Stimulated activated effector memory CD8-positive, alpha-beta T cell treated with anti-CD3 and anti-CD28 coated beads, Interleukin-12 subunit alpha, Interleukin-12 subunit beta, amount 100 ng/mL, for 72 hours (primary cell): ENCODE results near the gene ZBTB3.
A peak's percentile ranks its signal among the peaks of the same experiment; 100 is the strongest.

Experiments
- ATAC-seq: fragments of 150-1000 bp; cut with Tn5 transposase; 2 replicates; pipeline ENCODE4 v1.10.0; 2021
- DNase-seq, 2 donors: peaks; one replicate each; pipeline ENCODE4 v3.0.0; 2021 to 2022; ENCODE audit warnings: low spot score in 2 of 2
- H3K27ac Mint-ChIP-seq: one replicate; pipeline ENCODE4 v1.8.0; 2022; ENCODE audit warnings: mild to moderate bottlenecking, mixed read lengths
- H3K36me3 Mint-ChIP-seq: one replicate; pipeline ENCODE4 v1.8.0; 2022; ENCODE audit warnings: mild to moderate bottlenecking, mixed read lengths
- H3K4me1 Mint-ChIP-seq: one replicate; pipeline ENCODE4 v1.8.0; 2022; ENCODE audit warnings: mixed read lengths
- H3K4me3 Mint-ChIP-seq: one replicate; pipeline ENCODE4 v1.8.0; 2022; ENCODE audit warnings: mild to moderate bottlenecking, mixed read lengths
- H3K9me3 Mint-ChIP-seq: one replicate; pipeline ENCODE4 v1.8.0; 2022; ENCODE audit warnings: mixed read lengths

ZBTB3 gene

GRCh38 chr11:62753736-62754603 lies at the start of gene ZBTB3:
TSS of gene ZBTB3 (minus strand) at chr11:62754160. CDS start at chr11:62753664, 496 bp downstream.
- DNase-seq: peak; percentile 90 to 97
- peaks cover 22% of the 10 kb centered on the region for H3K36me3 Mint-ChIP-seq
- peak within 1 kb of the TSS; percentile 92 for H3K27ac Mint-ChIP-seq
- ATAC-seq: peak; percentile 98
- no peaks in the 10 kb centered on the region for H3K9me3 Mint-ChIP-seq
- H3K4me3 Mint-ChIP-seq: peak within 1 kb of the TSS; percentile 87
- peaks cover 20% of the 10 kb centered on the region for H3K4me1 Mint-ChIP-seq

- no peak for ATAC-seq
- DNase-seq: no peak
- H3K9me3 Mint-ChIP-seq: no peaks in the 10 kb centered on the region
- H3K36me3 Mint-ChIP-seq: peaks cover 97% of the 10 kb centered on the region
- peaks cover 47% of the 10 kb centered on the region for H3K4me1 Mint-ChIP-seq
- H3K4me3 Mint-ChIP-seq: no peak overlapping the region
- peak overlapping the region; percentile 82 for H3K27ac Mint-ChIP-seq
Measured at GRCh38 chr11:62801071-62801470, 47.1 kb upstream of the ZBTB3 start.

GRCh38 chr11:62799486-62799885 lies 45.5 kb upstream of the ZBTB3 start:
- DNase-seq (no peak), ATAC-seq (peak; percentile 17)
- no peaks in the 10 kb centered on the region for H3K9me3 Mint-ChIP-seq
- peak overlapping the region; percentile 74 for H3K27ac Mint-ChIP-seq
- peaks cover 100% of the 10 kb centered on the region for H3K36me3 Mint-ChIP-seq
- H3K4me3 Mint-ChIP-seq: no peak overlapping the region
- peaks cover 37% of the 10 kb centered on the region for H3K4me1 Mint-ChIP-seq

GRCh38 chr11:62796281-62796680 lies 42.3 kb upstream of the ZBTB3 start:
- Mint-ChIP-seq H3K4me1 (peaks cover 23% of the 10 kb centered on the region), H3K36me3 (peaks cover 100% of the 10 kb centered on the region), H3K4me3 (no peak overlapping the region), H3K27ac (peak overlapping the region; percentile 78), H3K9me3 (no peaks in the 10 kb centered on the region)
- ATAC-seq (no peak), DNase-seq (no peak)

DNA sequence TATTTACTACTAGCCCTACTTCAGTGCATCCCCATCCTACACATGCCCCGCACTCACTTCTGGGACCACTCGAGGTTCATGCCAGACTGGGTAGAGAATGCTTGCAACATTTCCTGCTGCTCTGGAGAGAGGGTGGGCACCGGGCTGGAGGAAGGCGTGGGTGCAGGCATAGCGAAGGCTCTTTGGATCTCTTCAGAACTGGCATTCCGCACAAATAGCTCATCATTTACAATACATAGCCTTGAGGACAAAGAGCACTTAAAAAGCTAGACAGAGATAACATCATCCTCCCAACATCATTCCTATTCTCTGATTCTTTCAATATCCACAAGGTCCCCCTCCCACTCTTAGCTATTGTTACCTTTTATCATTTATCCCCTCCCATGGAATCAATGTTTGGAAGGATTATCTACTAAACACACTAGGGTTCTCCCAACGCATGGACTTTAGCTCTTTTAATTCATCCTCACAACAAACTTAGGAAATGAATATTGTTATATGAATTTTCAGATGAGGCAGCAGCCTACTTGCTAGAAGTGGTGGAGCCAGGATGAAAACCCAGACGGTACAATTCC lies 40.3 kb upstream of the ZBTB3 start:
- H3K27ac Mint-ChIP-seq: peak overlapping the region; percentile 54
- ATAC-seq (no peak), DNase-seq (no peak)
- no peak overlapping the region for H3K4me3 Mint-ChIP-seq
- H3K4me1 Mint-ChIP-seq: peaks cover 31% of the 10 kb centered on the region
- H3K9me3 Mint-ChIP-seq: no peaks in the 10 kb centered on the region
- peaks cover 100% of the 10 kb centered on the region for H3K36me3 Mint-ChIP-seq

DNA sequence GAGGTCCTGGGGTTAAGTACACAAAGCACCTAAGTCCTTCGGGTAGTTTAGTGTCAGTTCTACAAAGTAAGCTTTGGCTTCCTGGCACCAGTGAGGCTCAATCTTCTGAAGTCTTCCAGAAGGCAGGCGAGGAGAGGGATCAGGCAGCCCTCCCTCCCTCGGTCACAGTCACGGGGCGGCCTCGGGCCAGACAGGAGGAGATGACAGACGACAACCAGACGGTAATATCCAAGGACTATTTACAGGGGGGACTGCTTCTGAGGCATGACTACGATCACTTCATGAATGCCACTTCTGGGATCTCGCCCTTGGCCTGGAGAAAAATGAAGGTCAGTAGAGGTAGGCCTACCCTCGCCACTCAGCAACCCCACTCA lies 38.2 kb upstream of the ZBTB3 start:
- Mint-ChIP-seq H3K9me3 (no peaks in the 10 kb centered on the region), H3K27ac (peak overlapping the region; percentile 88), H3K36me3 (peaks cover 97% of the 10 kb centered on the region), H3K4me3 (peak overlapping the region; percentile 92), H3K4me1 (peaks cover 39% of the 10 kb centered on the region)
- no peak for DNase-seq
- ATAC-seq: no peak

DNA sequence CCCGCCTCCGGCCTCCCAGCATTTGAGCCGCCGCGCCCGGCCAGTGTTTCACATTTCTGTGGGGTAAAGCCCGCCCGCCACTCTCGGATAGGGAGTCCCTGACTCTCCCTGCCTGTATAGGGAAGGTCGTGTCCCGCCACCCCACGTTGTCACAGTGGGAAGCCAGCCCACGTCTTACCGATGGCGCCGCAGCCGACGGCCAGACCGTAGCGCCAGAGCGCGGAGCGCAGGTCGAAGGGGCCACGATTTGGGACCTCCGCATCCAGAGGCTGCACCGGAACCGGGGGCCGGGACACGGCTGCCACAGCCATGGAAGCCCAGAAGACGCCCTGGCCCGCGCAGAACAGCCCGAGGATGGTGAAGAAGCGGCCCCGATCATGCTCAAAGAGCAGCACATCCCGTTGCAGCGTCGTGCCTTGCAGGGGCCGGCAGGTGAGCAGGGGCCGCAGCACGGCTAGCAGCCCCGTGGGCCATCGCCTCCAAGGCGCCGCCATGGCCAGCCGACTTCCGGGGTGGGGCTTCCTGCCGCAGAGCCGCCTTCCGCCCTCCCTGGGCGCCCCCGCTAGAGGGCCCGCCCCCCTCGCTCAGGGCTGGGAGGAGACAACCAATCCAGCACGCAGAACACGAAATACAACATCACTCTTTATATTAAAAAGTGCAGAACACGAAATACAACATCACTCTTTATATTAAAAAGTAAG lies 37.7 kb upstream of the ZBTB3 start, which contains the start of gene TMEM223:
TMEM223 (minus strand) TSS at position 506 of the 701 bp plus-strand sequence; CDS start at position 494, 12 bp downstream.
- peak; percentile 86 for ATAC-seq
- DNase-seq: peak; percentile 84 to 92
- Mint-ChIP-seq H3K9me3 (no peaks in the 10 kb centered on the region), H3K4me1 (peaks cover 39% of the 10 kb centered on the region), H3K36me3 (peaks cover 95% of the 10 kb centered on the region), H3K27ac (peak within 1 kb of the TSS; percentile 88), H3K4me3 (peak within 1 kb of the TSS; percentile 92)

DNA sequence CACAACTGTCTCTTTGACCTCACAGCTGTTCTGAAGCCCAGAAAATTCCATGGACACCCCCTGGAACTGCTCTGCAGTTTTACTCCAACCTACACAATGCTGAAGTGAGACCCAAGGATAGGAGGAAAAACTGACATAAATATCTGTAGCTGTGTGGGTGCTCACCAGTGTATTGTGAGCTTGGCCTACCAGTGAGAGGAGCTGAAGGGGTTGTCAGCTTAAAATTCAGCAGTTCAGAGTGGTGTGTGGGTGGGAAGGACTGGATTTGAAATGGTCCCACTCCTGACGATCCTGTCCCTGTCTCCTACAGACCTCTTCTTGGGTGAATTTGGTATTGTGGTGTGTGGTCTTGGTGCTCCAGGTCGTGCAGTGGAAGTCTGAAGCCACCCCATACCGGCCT lies 35.6 kb upstream of the ZBTB3 start:
- DNase-seq: no peak
- H3K4me3 Mint-ChIP-seq: peak overlapping the region; percentile 92
- H3K27ac Mint-ChIP-seq: peak overlapping the region; percentile 88
- peaks cover 82% of the 10 kb centered on the region for H3K36me3 Mint-ChIP-seq
- ATAC-seq: no peak
- peaks cover 47% of the 10 kb centered on the region for H3K4me1 Mint-ChIP-seq
- H3K9me3 Mint-ChIP-seq: no peaks in the 10 kb centered on the region

DNA sequence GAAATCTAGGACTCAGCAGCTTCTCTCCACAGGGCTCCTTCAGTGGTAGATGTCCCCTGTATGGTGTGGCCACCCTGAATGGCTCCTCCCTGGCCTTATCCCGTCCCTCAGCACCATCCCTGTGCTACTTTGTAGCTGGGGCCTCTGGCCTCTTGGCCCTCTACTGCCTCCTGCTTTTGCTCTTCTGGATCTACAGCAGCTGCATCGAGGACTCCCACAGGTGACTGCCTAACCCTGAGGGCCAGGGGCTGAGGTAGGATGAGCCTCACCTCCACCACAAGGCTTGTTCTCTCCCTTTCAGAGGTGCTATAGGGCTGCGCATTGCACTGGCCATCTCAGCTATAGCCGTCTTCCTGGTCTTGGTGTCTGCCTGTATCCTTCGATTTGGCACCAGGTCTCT lies 35.0 kb upstream of the ZBTB3 start:
- DNase-seq: no peak
- peak overlapping the region; percentile 92 for H3K4me3 Mint-ChIP-seq
- H3K36me3 Mint-ChIP-seq: peaks cover 82% of the 10 kb centered on the region
- ATAC-seq: no peak
- peak overlapping the region; percentile 10 for H3K27ac Mint-ChIP-seq
- H3K4me1 Mint-ChIP-seq: peaks cover 41% of the 10 kb centered on the region
- no peaks in the 10 kb centered on the region for H3K9me3 Mint-ChIP-seq

- H3K4me1 Mint-ChIP-seq: peaks cover 36% of the 10 kb centered on the region
- peak; percentile 91 to 99 for DNase-seq
- H3K27ac Mint-ChIP-seq: peak within 1 kb of the TSS; percentile 92
- peak; percentile 87 for ATAC-seq
- no peaks in the 10 kb centered on the region for H3K9me3 Mint-ChIP-seq
- peaks cover 82% of the 10 kb centered on the region for H3K36me3 Mint-ChIP-seq
- peak within 1 kb of the TSS; percentile 92 for H3K4me3 Mint-ChIP-seq
Measured at GRCh38 chr11:62787005-62787759, 33.2 kb upstream of the ZBTB3 start, which contains the start of gene TMEM179B. TSS of gene TMEM179B (plus strand) at chr11:62787402. CDS start at chr11:62787432, 30 bp downstream.

DNA sequence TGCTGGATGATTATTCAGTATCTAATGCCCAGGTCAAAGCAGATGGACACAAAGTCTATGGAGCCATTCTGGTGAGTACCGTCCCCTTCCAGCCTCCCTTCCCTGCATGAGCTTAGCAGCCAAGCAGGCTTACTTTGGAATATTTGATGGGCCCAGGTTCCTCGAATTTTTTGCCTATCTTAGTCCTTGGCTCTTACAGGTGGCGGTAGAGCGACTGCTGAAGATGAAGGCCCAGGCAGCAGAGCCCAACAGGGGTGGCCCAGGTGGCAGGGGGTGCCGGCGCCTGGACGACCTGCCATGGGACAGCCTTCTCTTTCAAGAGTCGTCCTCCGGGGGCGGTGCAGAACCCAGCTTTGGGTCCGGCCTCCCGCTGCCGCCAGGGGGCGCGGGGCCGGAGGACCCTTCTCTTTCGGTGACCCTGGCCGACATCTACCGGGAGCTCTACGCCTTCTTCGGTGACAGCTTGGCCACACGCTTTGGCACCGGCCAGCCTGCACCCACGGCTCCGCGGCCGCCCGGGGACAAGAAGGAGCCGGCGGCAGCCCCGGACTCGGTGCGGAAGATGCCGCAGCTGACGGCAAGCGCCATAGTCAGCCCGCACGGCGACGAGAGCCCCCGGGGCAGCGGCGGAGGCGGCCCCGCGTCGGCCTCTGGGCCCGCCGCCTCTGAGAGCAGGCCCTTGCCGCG lies 32.5 kb upstream of the ZBTB3 start:
- DNase-seq (peak; percentile 89 to 92), ATAC-seq (peak; percentile 84)
- Mint-ChIP-seq H3K9me3 (no peaks in the 10 kb centered on the region), H3K4me1 (peaks cover 33% of the 10 kb centered on the region), H3K4me3 (peak overlapping the region; percentile 92), H3K27ac (peak overlapping the region; percentile 92), H3K36me3 (peaks cover 82% of the 10 kb centered on the region)

- H3K4me3 Mint-ChIP-seq: no peak overlapping the region
- no peak overlapping the region for H3K27ac Mint-ChIP-seq
- no peaks in the 10 kb centered on the region for H3K9me3 Mint-ChIP-seq
- ATAC-seq: no peak
- peaks cover 18% of the 10 kb centered on the region for H3K4me1 Mint-ChIP-seq
- H3K36me3 Mint-ChIP-seq: peaks cover 75% of the 10 kb centered on the region
- no peak for DNase-seq
Measured at GRCh38 chr11:62782753-62783152, 28.8 kb upstream of the ZBTB3 start.

DNA sequence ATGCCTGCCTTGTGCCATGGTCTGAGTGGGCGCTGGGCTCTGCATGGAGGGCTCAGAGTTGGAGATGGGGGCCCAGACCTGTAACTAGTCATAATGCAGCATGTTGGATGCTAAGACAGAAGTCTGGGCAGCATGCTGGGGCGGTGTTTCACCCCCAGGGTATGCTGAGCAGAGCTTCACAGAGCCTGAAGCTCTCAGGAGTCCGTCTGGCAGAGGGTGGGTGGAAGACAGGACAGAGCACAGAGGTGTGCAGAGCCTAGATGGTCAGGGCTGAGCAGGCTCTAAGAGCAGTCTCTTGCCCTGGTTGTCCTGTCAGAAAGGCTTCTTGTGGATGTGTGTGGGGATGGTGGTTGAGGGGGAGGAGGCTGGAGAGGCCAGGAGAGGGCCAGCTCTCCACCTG lies 24.5 kb upstream of the ZBTB3 start:
- DNase-seq (no peak), ATAC-seq (peak; percentile 19)
- peak overlapping the region; percentile 94 for H3K27ac Mint-ChIP-seq
- peaks cover 78% of the 10 kb centered on the region for H3K36me3 Mint-ChIP-seq
- H3K4me3 Mint-ChIP-seq: peak overlapping the region; percentile 58
- no peaks in the 10 kb centered on the region for H3K9me3 Mint-ChIP-seq
- peaks cover 23% of the 10 kb centered on the region for H3K4me1 Mint-ChIP-seq

GRCh38 chr11:62777389-62777788 lies 23.4 kb upstream of the ZBTB3 start:
- Mint-ChIP-seq H3K4me1 (peaks cover 25% of the 10 kb centered on the region), H3K4me3 (peak overlapping the region; percentile 58), H3K9me3 (no peaks in the 10 kb centered on the region), H3K27ac (peak overlapping the region; percentile 94), H3K36me3 (peaks cover 67% of the 10 kb centered on the region)
- ATAC-seq (peak; percentile 82), DNase-seq (no peak)
